ENCODE measurements around the gene DGKB.

DGKB gene

GRCh38 chr7:14908697-14909096 lies 6.1 kb upstream of the DGKB start:
- DNase-seq (ENCODE audit: insufficient read length, low spot score) (no peak), FAIRE-seq (no peak)
- TF ChIP-seq TAF1 (IDR thresholded peaks at IDR 0.05; ENCODE audit: low read depth, low read length) (no peak), POLR2A (IDR thresholded peaks at IDR 0.05; ENCODE audit: low read depth, low read length) (no peak), POU2F2 (IDR thresholded peaks at IDR 0.05; ENCODE audit: low read depth, low read length) (no peak), POLR2AphosphoS5 (IDR thresholded peaks at IDR 0.05; ENCODE audit: low read depth, low read length) (no peak), PAX5 (IDR thresholded peaks at IDR 0.05; ENCODE audit: insufficient read depth, low read length, severe bottlenecking) (no peak), SPI1 (IDR thresholded peaks at IDR 0.05; ENCODE audit: low read depth, low read length) (no peak)

- FAIRE-seq (no peak), DNase-seq (ENCODE audit: insufficient read length, low spot score) (no peak)
- TF ChIP-seq TAF1 (IDR thresholded peaks at IDR 0.05; ENCODE audit: low read depth, low read length) (no peak), PAX5 (IDR thresholded peaks at IDR 0.05; ENCODE audit: insufficient read depth, low read length, severe bottlenecking) (no peak), SPI1 (IDR thresholded peaks at IDR 0.05; ENCODE audit: low read depth, low read length) (no peak), POU2F2 (IDR thresholded peaks at IDR 0.05; ENCODE audit: low read depth, low read length) (no peak), POLR2AphosphoS5 (IDR thresholded peaks at IDR 0.05; ENCODE audit: low read depth, low read length) (no peak), POLR2A (IDR thresholded peaks at IDR 0.05; ENCODE audit: low read depth, low read length) (no peak)
These were observed 3.2 kb upstream of the DGKB start for GRCh38 chr7:14905764-14906163.

- TF ChIP-seq POLR2A (IDR thresholded peaks at IDR 0.05; ENCODE audit: low read depth, low read length) = no peak
- TF ChIP-seq TAF1 (IDR thresholded peaks at IDR 0.05; ENCODE audit: low read depth, low read length) = no peak
- TF ChIP-seq PAX5 (IDR thresholded peaks at IDR 0.05; ENCODE audit: insufficient read depth, low read length, severe bottlenecking) = no peak
- TF ChIP-seq SPI1 (IDR thresholded peaks at IDR 0.05; ENCODE audit: low read depth, low read length) = no peak
- TF ChIP-seq POLR2AphosphoS5 (IDR thresholded peaks at IDR 0.05; ENCODE audit: low read depth, low read length) = no peak
- TF ChIP-seq POU2F2 (IDR thresholded peaks at IDR 0.05; ENCODE audit: low read depth, low read length) = no peak
- no peak for DNase-seq (ENCODE audit: insufficient read length, low spot score)
- no peak for FAIRE-seq
These were observed 2.5 kb downstream of the DGKB start for GRCh38 chr7:14900051-14900450.

GRCh38 chr7:14899030-14899429 lies 3.5 kb downstream of the DGKB start:
- DNase-seq (ENCODE audit: insufficient read length, low spot score) = no peak
- no peak for TF ChIP-seq POU2F2 (IDR thresholded peaks at IDR 0.05; ENCODE audit: low read depth, low read length)
- no peak for TF ChIP-seq SPI1 (IDR thresholded peaks at IDR 0.05; ENCODE audit: low read depth, low read length)
- TF ChIP-seq POLR2A (IDR thresholded peaks at IDR 0.05; ENCODE audit: low read depth, low read length) = no peak
- no peak for TF ChIP-seq TAF1 (IDR thresholded peaks at IDR 0.05; ENCODE audit: low read depth, low read length)
- no peak for TF ChIP-seq POLR2AphosphoS5 (IDR thresholded peaks at IDR 0.05; ENCODE audit: low read depth, low read length)
- TF ChIP-seq PAX5 (IDR thresholded peaks at IDR 0.05; ENCODE audit: insufficient read depth, low read length, severe bottlenecking) = no peak

GRCh38 chr7:14896461-14896860 lies 6.1 kb downstream of the DGKB start:
- no peak for FAIRE-seq
- no peak for DNase-seq (ENCODE audit: insufficient read length, low spot score)
- TF ChIP-seq POU2F2 (IDR thresholded peaks at IDR 0.05; ENCODE audit: low read depth, low read length) = no peak
- no peak for TF ChIP-seq SPI1 (IDR thresholded peaks at IDR 0.05; ENCODE audit: low read depth, low read length)
- no peak for TF ChIP-seq PAX5 (IDR thresholded peaks at IDR 0.05; ENCODE audit: insufficient read depth, low read length, severe bottlenecking)
- no peak for TF ChIP-seq POLR2A (IDR thresholded peaks at IDR 0.05; ENCODE audit: low read depth, low read length)
- no peak for TF ChIP-seq TAF1 (IDR thresholded peaks at IDR 0.05; ENCODE audit: low read depth, low read length)
- TF ChIP-seq POLR2AphosphoS5 (IDR thresholded peaks at IDR 0.05; ENCODE audit: low read depth, low read length) = no peak

More at GRCh38 chr7:14899030-14899429, 3.5 kb downstream of the DGKB start:
- no peak for FAIRE-seq

GRCh38 chr7:14894826-14895225 lies 7.7 kb downstream of the DGKB start:
- no peak for FAIRE-seq
- DNase-seq (ENCODE audit: insufficient read length, low spot score) = no peak
- TF ChIP-seq SPI1 (IDR thresholded peaks at IDR 0.05; ENCODE audit: low read depth, low read length) (no peak), POU2F2 (IDR thresholded peaks at IDR 0.05; ENCODE audit: low read depth, low read length) (no peak), POLR2A (IDR thresholded peaks at IDR 0.05; ENCODE audit: low read depth, low read length) (no peak), PAX5 (IDR thresholded peaks at IDR 0.05; ENCODE audit: insufficient read depth, low read length, severe bottlenecking) (no peak), POLR2AphosphoS5 (IDR thresholded peaks at IDR 0.05; ENCODE audit: low read depth, low read length) (no peak), TAF1 (IDR thresholded peaks at IDR 0.05; ENCODE audit: low read depth, low read length) (no peak)

GRCh38 chr7:14892961-14893360 lies 9.6 kb downstream of the DGKB start:
- TF ChIP-seq SPI1 (IDR thresholded peaks at IDR 0.05; ENCODE audit: low read depth, low read length) (no peak), TAF1 (IDR thresholded peaks at IDR 0.05; ENCODE audit: low read depth, low read length) (no peak), POU2F2 (IDR thresholded peaks at IDR 0.05; ENCODE audit: low read depth, low read length) (no peak), POLR2AphosphoS5 (IDR thresholded peaks at IDR 0.05; ENCODE audit: low read depth, low read length) (no peak), POLR2A (IDR thresholded peaks at IDR 0.05; ENCODE audit: low read depth, low read length) (no peak), PAX5 (IDR thresholded peaks at IDR 0.05; ENCODE audit: insufficient read depth, low read length, severe bottlenecking) (no peak)
- FAIRE-seq (no peak), DNase-seq (ENCODE audit: insufficient read length, low spot score) (no peak)

GRCh38 chr7:14891289-14891688 lies 11.3 kb downstream of the DGKB start:
- FAIRE-seq (no peak), DNase-seq (ENCODE audit: insufficient read length, low spot score) (no peak)
- TF ChIP-seq POLR2A (IDR thresholded peaks at IDR 0.05; ENCODE audit: low read depth, low read length) = no peak
- TF ChIP-seq PAX5 (IDR thresholded peaks at IDR 0.05; ENCODE audit: insufficient read depth, low read length, severe bottlenecking) = no peak
- TF ChIP-seq TAF1 (IDR thresholded peaks at IDR 0.05; ENCODE audit: low read depth, low read length) = no peak
- TF ChIP-seq POU2F2 (IDR thresholded peaks at IDR 0.05; ENCODE audit: low read depth, low read length) = no peak
- TF ChIP-seq SPI1 (IDR thresholded peaks at IDR 0.05; ENCODE audit: low read depth, low read length) = no peak
- TF ChIP-seq POLR2AphosphoS5 (IDR thresholded peaks at IDR 0.05; ENCODE audit: low read depth, low read length) = no peak

- FAIRE-seq = no peak
- no peak for DNase-seq (ENCODE audit: insufficient read length, low spot score)
- TF ChIP-seq PAX5 (IDR thresholded peaks at IDR 0.05; ENCODE audit: insufficient read depth, low read length, severe bottlenecking) (no peak), POLR2A (IDR thresholded peaks at IDR 0.05; ENCODE audit: low read depth, low read length) (no peak), POLR2AphosphoS5 (IDR thresholded peaks at IDR 0.05; ENCODE audit: low read depth, low read length) (no peak), SPI1 (IDR thresholded peaks at IDR 0.05; ENCODE audit: low read depth, low read length) (no peak), TAF1 (IDR thresholded peaks at IDR 0.05; ENCODE audit: low read depth, low read length) (no peak), POU2F2 (IDR thresholded peaks at IDR 0.05; ENCODE audit: low read depth, low read length) (no peak)
These were observed 13.6 kb downstream of the DGKB start for GRCh38 chr7:14888962-14889361.

- TF ChIP-seq PAX5 (IDR thresholded peaks at IDR 0.05; ENCODE audit: insufficient read depth, low read length, severe bottlenecking) (no peak), SPI1 (IDR thresholded peaks at IDR 0.05; ENCODE audit: low read depth, low read length) (no peak), POLR2AphosphoS5 (IDR thresholded peaks at IDR 0.05; ENCODE audit: low read depth, low read length) (no peak), TAF1 (IDR thresholded peaks at IDR 0.05; ENCODE audit: low read depth, low read length) (no peak), POLR2A (IDR thresholded peaks at IDR 0.05; ENCODE audit: low read depth, low read length) (no peak)
- DNase-seq (ENCODE audit: insufficient read length, low spot score) (no peak), FAIRE-seq (no peak)
These were observed 16.0 kb downstream of the DGKB start for GRCh38 chr7:14886533-14886932.
